Aorta (tissue), 5 donors: ENCODE measurements around the gene LPP. TPM values are rescaled to one million over a fixed set of nuclear protein-coding genes. Genes with fewer than 3 reads are reported as not detected.

Experiments
- ATAC-seq: fragments of 200-7000 bp; cut with Tn5 transposase; one replicate; pipeline ENCODE4 v1.9.1; 2022; ENCODE audit warnings: moderate library complexity; ENCODE audit not compliant: low FRiP score
- DNase-seq, 2 donors: peaks; one replicate each; pipeline ENCODE4 v3.0.0-alpha.2; 2020
- H3K27ac ChIP-seq, 2 donors: one replicate each; pipeline ENCODE4 v1.5.1; 2013; ENCODE audit warnings: low read length in 2 of 2, mild to moderate bottlenecking in 2 of 2, moderate library complexity in 2 of 2, control low read depth in 1 of 2, inconsistent platforms in 1 of 2, low read depth in 1 of 2
- H3K27me3 ChIP-seq, 2 donors: one replicate each; pipeline ENCODE4 v1.6.1; 2013; ENCODE audit warnings: control low read depth in 1 of 2, low read length in 1 of 2, mild to moderate bottlenecking in 1 of 2, moderate library complexity in 1 of 2; ENCODE audit not compliant: insufficient read depth in 2 of 2, control insufficient read depth in 1 of 2
- H3K36me3 ChIP-seq, 2 donors: one replicate each; pipeline ENCODE4 v1.6.1; 2013; ENCODE audit warnings: control low read depth in 1 of 2, low read length in 1 of 2, mild to moderate bottlenecking in 1 of 2; ENCODE audit not compliant: insufficient read depth in 2 of 2, control insufficient read depth in 1 of 2
- H3K4me1 ChIP-seq, 2 donors: one replicate each; pipeline ENCODE4 v1.6.1; 2013; ENCODE audit warnings: low read length in 2 of 2, control low read depth in 1 of 2, mild to moderate bottlenecking in 1 of 2, moderate library complexity in 1 of 2; ENCODE audit not compliant: insufficient read depth in 2 of 2, control insufficient read depth in 1 of 2
- H3K4me3 ChIP-seq, 2 donors: one replicate each; pipeline ENCODE4 v1.5.1; 2013; ENCODE audit warnings: low read length in 2 of 2, control low read depth in 1 of 2, mild to moderate bottlenecking in 1 of 2
- H3K9me3 ChIP-seq: one replicate; pipeline ENCODE4 v1.6.1; 2013; ENCODE audit warnings: mild to moderate bottlenecking, low read length; ENCODE audit not compliant: control insufficient read depth
- WGBS, 2 donors: extraction: QIAGEN DNeasy Blood & Tissue Kit; methylation state at CpG; one replicate each; pipeline ENCODE4 v1.1.7; 2013; 5-methylcytosine and 5-hydroxymethylcytosine counted together
- intact Hi-C, 2 donors: fragments of 100-400 bp; cut with DNase I; formaldehyde crosslinking; loops; one replicate each; pipeline versions ENCODE4 v1.14.2 to v1.15.0; 2022
- polyA plus RNA-seq, 2 donors: library from polyadenylated mRNA; stranded (reverse); fragments of 200-250 nt; gene quantifications; one replicate each; pipeline ENCODE4 v1.2.3, GENCODE V29; 2013
- total RNA-seq, 2 donors: library from RNA; stranded (reverse); fragmentation: NEBNext Ultra II Directional; extraction: Animal tissue kit (Norgen Biotek cat#: 25700); gene quantifications; one replicate each; pipeline ENCODE4 v1.2.1, GENCODE V29; 2021
- donor health status: healthy with polysubstance abuse.
- donor health status: Bipolar disorder and iron deficiency.
- donor health status: DM: no; HTN: no; CAD: no.
- donor health status: DM: no; HTN: no; CAD: no.
- donor health status: DM: yes; HTN: yes; CAD: no.

LPP gene
- total and polyA plus RNA-seq, 4 donors, result 37.7 to 2,536 (median 527) TPM

DNA sequence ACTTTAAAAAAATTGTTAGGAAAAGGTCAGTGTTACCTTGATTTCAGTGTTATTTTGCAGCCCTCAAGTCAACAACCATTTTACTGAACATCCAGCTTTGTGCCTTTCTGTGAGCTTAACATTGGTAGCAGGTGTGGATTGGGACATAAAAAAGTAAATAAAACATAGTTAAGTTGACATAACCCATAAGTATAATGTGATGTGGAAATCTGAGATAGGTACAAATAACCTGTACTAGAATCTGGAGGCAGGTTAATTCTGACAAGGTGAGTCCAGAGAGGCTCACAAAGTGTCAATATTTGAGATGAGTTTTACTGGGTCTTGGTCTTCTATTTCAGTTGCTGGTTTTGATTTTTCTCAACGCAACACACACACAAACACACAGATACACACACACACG is 151.3 kb downstream of the LPP start:
- no peaks in the 10 kb centered on the region for H3K9me3 ChIP-seq
- H3K36me3 ChIP-seq, result no peaks in the 10 kb centered on the region
- 88 to 91% methylated on average over 2 of the region's 2 CpGs for WGBS, 2 donors
- H3K4me1 ChIP-seq, result peaks cover 0 to 15% of the 10 kb centered on the region in 2 donors
- H3K27ac ChIP-seq, result no peak overlapping the region
- intact Hi-C loops, result no loop called here
- no peak for ATAC-seq
- H3K27me3 ChIP-seq, result no peaks in the 10 kb centered on the region
- no peak for DNase-seq
- no peak overlapping the region for H3K4me3 ChIP-seq

DNA sequence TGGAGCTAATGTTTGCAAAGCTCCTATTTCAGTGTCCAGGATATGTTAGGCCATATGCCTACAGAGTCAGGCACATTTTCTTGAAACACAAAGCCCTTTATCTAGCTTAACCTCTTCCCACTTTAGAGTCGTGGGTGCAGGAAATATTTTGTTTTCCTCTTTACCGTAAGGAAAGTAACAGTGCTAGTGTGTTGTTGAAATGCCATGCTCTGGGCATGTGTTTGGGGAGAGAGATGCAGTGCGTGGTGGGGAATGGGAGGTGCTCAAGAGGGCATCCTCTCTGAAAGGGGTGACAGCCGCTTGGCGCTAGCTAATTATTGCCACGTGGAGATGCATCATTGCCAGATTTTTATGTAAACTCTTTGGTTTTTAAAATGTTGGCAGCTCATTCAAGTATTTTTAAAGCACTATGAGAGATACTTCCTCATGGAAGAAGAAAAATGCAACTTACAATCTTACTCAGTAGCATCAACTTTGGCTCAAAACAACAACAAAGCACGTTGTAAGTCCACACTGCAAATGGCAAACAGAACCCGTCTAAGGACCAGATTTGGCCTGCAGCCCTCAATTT is 152.6 kb downstream of the LPP start:
- no peaks in the 10 kb centered on the region for H3K27me3 ChIP-seq
- peaks cover 0 to 14% of the 10 kb centered on the region in 2 donors for H3K4me1 ChIP-seq
- H3K9me3 ChIP-seq, result no peaks in the 10 kb centered on the region
- no peak for ATAC-seq
- WGBS, 2 donors, result 22 to 26% methylated on average over 8 of the region's 8 CpGs
- DNase-seq, result no peak
- H3K36me3 ChIP-seq, result no peaks in the 10 kb centered on the region
- intact Hi-C loops, result no loop called here
- H3K27ac ChIP-seq, result peak overlapping the region; percentile 23 to 60
- no peak overlapping the region for H3K4me3 ChIP-seq

DNA sequence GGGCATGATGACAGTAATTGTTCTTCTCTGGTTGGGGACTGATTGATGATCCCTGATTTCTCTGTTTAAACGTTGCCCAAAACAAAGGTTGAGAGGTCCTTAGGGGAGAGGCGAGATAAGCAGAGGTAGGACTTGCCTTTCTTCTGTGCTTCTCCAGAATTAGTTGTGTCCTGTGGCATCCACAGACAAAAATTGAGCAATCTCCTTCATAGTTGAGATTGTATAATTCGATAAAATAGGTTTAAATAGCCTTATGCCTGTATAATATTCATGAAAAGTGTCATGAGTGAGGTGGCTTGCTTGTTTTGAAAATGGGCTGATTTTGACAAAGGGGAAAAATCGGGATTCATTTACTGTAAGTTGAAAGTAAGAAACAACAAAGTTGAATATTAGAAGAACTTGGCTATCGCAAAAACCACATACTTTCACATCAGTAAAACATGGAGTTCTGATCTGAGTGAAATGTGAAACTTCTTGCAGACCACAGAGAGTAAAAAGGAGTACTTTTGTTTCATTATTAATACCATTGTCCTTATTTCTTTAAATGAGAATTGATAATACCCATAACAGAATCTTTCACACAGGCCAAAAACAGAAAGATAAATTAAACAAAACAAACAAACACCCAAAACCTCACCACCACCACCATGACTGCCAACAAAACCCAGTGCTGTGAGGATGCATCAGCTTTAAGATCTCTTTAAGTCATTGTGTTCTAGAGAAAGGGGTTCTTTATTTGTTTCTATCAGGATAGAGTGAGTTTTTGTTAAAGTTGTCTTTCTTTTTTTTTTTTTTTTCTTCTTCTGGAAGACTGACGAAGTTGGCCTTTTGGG is 155.7 kb downstream of the LPP start:
- intact Hi-C loops, result no loop called here
- WGBS, 2 donors, result 56 to 62% methylated on average over 6 of the region's 6 CpGs
- Histone ChIP-seq H3K36me3 (no peaks in the 10 kb centered on the region), H3K27ac (no peak overlapping the region), H3K4me3 (no peak overlapping the region), H3K4me1 (peaks cover 0 to 6% of the 10 kb centered on the region in 2 donors), H3K27me3 (no peaks in the 10 kb centered on the region), H3K9me3 (no peaks in the 10 kb centered on the region)
- DNase-seq (no peak), ATAC-seq (no peak)

DNA sequence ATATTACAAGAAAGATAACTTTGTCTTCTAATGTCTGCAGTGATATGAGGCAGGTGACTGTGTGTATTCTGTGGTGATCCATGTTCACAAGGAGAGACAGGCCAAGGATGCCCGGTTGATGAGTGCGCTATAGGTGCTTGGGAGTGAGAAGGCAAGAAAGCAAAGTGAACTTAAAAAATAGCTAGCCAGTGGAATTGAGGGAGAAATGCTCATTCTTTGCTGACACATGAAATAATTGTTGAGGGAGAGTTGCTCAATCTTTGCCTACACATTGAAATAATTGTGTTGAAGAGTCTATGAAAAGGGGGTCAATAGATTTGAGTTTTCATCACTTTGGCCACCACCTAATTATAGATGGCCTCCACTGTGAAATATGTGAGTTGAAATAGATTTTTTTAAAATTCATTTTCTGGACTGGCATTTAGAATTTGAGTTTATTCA is 156.3 kb downstream of the LPP start:
- H3K9me3 ChIP-seq, result no peaks in the 10 kb centered on the region
- H3K4me3 ChIP-seq, result no peak overlapping the region
- ATAC-seq (no peak), DNase-seq (no peak)
- no peaks in the 10 kb centered on the region for H3K36me3 ChIP-seq
- H3K4me1 ChIP-seq, result peaks cover 0 to 3% of the 10 kb centered on the region in 2 donors
- intact Hi-C loops, result no loop called here
- WGBS, 2 donors, result 91 to 94% methylated on average over 2 of the region's 2 CpGs
- H3K27me3 ChIP-seq, result no peaks in the 10 kb centered on the region
- no peak overlapping the region for H3K27ac ChIP-seq

DNA sequence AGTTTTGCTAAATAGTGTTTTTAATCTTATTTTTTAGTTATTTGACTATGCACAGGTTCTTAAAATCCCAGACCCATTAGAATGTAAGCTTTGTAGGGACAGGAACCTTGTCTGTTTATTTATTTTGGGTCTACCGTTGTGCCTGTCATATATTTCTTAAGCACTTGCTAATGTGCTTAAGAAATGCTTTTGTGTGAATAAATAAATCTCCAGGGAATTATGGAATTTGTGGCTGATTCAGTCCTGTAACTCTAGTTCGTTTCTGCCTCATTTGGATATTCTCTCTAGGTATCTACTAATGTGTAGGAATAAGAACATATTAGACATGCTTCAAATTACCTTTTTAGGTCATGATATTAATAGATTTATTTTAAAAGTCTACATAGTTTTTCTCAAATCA is 161.6 kb downstream of the LPP start:
- Histone ChIP-seq H3K27me3 (no peaks in the 10 kb centered on the region), H3K9me3 (no peaks in the 10 kb centered on the region), H3K4me3 (no peak overlapping the region), H3K27ac (peak overlapping the region in 1 of 2 donors; percentile 28), H3K4me1 (peaks cover 10 to 14% of the 10 kb centered on the region in 2 donors), H3K36me3 (no peaks in the 10 kb centered on the region)
- intact Hi-C loops, result no loop called here
- no peak for ATAC-seq
- DNase-seq, result no peak
- WGBS, 2 donors, result 3 to 9% methylated on average over 2 of the region's 2 CpGs

DNA sequence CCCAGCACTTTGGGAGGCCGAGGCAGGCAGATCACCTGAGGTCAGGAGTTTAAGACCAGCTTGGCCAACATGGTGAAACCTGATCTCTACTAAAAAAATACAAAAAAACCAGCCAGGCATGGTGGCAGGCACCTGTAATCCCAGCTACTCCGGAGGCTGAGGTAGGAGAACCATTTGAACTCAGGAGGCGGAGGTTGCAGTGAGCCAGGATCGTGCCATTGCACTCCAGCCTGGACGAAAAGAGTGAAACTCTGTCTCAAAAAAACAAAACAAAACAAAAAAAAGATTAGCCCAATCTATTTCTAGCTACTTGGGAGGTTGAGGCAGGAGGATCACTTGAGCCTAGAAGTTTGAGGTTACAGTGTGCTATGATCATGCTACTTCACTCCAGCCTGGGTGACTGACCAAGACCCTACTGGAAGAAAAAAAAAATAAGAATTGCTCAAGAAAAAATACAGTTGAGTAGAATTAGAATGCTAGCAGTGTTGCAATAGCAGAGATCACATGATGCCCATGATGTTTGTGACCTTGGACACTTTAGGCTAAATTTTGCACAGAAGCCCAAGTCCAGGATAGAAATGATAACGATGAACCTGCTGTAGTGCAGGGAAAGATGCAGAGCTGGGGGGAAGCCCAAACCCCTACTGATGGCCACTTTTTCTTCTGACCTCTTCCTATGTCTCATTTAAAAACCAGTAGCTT is 162.2 kb downstream of the LPP start:
- no peak for DNase-seq
- Histone ChIP-seq H3K27ac (peak overlapping the region in 1 of 2 donors; percentile 28), H3K4me3 (no peak overlapping the region), H3K36me3 (no peaks in the 10 kb centered on the region), H3K27me3 (no peaks in the 10 kb centered on the region), H3K9me3 (no peaks in the 10 kb centered on the region), H3K4me1 (peaks cover 16 to 20% of the 10 kb centered on the region in 2 donors)
- WGBS, 2 donors, result 77 to 80% methylated on average over 6 of the region's 6 CpGs
- intact Hi-C loops, result no loop called here
- peak; percentile 76 for ATAC-seq

DNA sequence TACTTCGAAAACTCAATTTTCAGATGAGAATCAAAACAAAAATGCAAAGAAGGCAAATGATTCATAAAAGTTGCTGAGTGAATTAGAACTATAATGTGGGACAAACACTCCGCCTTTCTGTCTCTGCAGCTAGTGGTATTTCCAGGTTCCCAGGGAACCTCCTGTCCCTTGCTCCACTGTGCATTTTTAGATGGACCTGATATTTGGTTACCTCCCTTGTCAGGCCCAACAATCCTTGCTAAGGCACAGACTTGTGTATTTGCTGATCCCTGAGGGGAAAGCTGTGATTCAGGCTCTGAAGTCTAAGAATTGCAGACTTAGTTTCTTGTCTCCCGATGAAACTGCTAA is 162.7 kb downstream of the LPP start:
- ATAC-seq (peak; percentile 53), DNase-seq (no peak)
- Histone ChIP-seq H3K27me3 (no peaks in the 10 kb centered on the region), H3K4me1 (peaks cover 16 to 24% of the 10 kb centered on the region in 2 donors), H3K27ac (peak overlapping the region in 1 of 2 donors; percentile 88), H3K36me3 (no peaks in the 10 kb centered on the region), H3K9me3 (no peaks in the 10 kb centered on the region), H3K4me3 (no peak overlapping the region)
- 65 to 67% methylated on average over 3 of the region's 3 CpGs for WGBS, 2 donors
- intact Hi-C loops, result no loop called here

DNA sequence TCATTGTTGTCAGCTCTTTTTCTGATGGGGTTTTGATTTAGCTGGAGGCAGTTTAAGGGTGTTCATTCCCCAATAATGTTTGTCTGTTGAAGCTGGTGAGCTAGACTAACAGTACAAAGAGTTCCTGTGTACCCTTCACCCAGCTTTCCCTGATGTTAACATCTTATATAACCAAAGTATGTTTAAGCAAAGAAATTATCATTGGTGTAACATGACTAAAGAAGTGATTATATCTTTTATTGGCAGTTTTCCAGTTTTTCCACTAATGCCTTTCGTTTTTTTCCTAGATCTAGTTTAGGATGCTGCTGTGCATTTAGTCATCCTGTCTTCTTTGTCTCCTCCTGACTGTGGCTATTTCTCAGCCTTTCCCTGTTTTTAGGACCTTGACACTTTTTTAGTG is 165.6 kb downstream of the LPP start:
- Histone ChIP-seq H3K27me3 (no peaks in the 10 kb centered on the region), H3K4me1 (peaks cover 18 to 33% of the 10 kb centered on the region in 2 donors), H3K27ac (peak overlapping the region in 1 of 2 donors; percentile 28), H3K4me3 (no peak overlapping the region), H3K36me3 (peaks cover 0 to 2% of the 10 kb centered on the region in 2 donors), H3K9me3 (no peaks in the 10 kb centered on the region)
- DNase-seq (no peak), ATAC-seq (no peak)
- intact Hi-C loops, result no loop called here
- 13 to 18% methylated on average over 1 of the region's 1 CpG for WGBS, 2 donors
